Fibroblast of lung (primary cell): ENCODE results near the gene DLG2.

Source experiments
- EZH2 ChIP-seq: IDR thresholded peaks from 2 replicates; pipeline ENCODE4 v1.5.1; 2012; ENCODE audit warnings: low read length, control low read depth, mild to moderate bottlenecking; ENCODE audit errors: missing control alignments
- TF ChIP-seq, protein P1 (sequence below), 2 donors: IDR thresholded peaks in 1 of 2; conservative IDR thresholded peaks in 1 of 2; 1 replicate in 1 of 2; 2 replicates in 1 of 2; pipeline ENCODE4 v1.5.1; 2011 to 2012; ENCODE audit warnings: low read length in 2 of 2, control low read depth in 1 of 2, inconsistent platforms in 1 of 2, low read depth in 1 of 2, mild to moderate bottlenecking in 1 of 2

DNA sequence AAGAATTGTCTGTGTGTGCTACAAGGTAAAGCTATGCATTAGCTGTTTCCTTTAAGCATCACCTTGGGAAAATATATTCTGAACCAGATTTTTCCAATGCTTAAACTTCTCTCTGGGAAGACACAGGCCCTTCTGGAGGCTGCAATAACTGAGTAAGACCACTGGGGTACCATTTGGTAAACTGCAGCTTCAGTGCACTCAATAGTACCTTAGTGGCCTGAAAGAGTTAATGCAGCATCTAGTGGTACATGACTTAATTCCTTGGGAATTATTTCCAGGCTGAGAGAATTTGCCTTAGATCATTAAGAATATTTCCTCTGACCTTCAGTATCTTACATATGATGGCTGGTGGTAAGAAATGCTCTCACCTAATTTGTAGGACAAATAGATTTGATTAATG lies 727.4 kb downstream of the DLG2 start:
- TF ChIP-seq, protein P1, sequence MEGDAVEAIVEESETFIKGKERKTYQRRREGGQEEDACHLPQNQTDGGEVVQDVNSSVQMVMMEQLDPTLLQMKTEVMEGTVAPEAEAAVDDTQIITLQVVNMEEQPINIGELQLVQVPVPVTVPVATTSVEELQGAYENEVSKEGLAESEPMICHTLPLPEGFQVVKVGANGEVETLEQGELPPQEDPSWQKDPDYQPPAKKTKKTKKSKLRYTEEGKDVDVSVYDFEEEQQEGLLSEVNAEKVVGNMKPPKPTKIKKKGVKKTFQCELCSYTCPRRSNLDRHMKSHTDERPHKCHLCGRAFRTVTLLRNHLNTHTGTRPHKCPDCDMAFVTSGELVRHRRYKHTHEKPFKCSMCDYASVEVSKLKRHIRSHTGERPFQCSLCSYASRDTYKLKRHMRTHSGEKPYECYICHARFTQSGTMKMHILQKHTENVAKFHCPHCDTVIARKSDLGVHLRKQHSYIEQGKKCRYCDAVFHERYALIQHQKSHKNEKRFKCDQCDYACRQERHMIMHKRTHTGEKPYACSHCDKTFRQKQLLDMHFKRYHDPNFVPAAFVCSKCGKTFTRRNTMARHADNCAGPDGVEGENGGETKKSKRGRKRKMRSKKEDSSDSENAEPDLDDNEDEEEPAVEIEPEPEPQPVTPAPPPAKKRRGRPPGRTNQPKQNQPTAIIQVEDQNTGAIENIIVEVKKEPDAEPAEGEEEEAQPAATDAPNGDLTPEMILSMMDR (conservative IDR thresholded peaks at IDR 0.05 in 1 of 2, IDR thresholded peaks at IDR 0.05 in 1 of 2; ENCODE audit: low read depth in 1 of 2, low read length in 2 of 2), result peak in 1 of 2 donors; percentile 6
- TF ChIP-seq EZH2, result no peak
